Right ventricle myocardium inferior (tissue), 1 donor: ENCODE data around the gene CLDN1. TPM values are rescaled to one million over a fixed set of nuclear protein-coding genes. Genes with fewer than 3 reads are reported as not detected.
"Not testable (repeated sequence)": the region's sequence is repeated elsewhere in the genome, so short reads cannot be mapped to it uniquely, and the experiment has no call there.

Source experiments
- ATAC-seq: fragments of 200-7000 bp; cut with Tn5 transposase; one replicate; pipeline ENCODE4 v1.9.1; 2020; ENCODE audit warnings: mild to moderate bottlenecking, moderate library complexity
- DNase-seq: peaks from one replicate; pipeline ENCODE4 v3.0.0; 2021; ENCODE audit errors: missing footprints
- intact Hi-C: fragments of 100-400 bp; cut with DNase I; formaldehyde crosslinking; loops from one replicate; pipeline ENCODE4 v1.11.0; 2022
- total RNA-seq: library from RNA; stranded (reverse); fragmentation: NEBNext Ultra II Directional; extraction: Animal tissue kit (Norgen Biotek cat#: 25700); gene quantifications from one replicate; pipeline ENCODE4 v1.2.1, GENCODE V29; 2021
- donor health status: DM: no; HTN: yes; CAD: no; lungs with severe emphysema.

Gene CLDN1
- total RNA-seq, 1 donor from 2014 or later, result 0.46 TPM

DNA sequence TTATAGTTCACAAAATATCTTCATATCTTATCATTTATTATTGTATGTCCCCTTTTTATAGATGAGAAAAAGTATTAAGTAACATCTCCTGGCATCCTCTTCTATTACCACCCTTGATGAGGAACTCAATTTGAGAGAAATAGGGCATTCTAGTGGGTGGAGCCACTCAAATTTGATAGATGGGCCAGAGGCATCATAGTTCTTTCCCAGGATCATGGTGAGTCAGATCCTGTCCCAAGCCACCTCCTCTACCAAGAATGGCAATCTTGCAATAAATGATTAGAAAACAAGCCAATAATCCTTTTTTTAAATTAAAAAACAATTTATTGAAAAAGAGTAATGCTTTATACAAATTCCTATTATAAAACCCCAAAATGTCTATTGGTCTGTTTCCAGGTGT lies 16.8 kb downstream of the CLDN1 start:
- intact Hi-C loops, result no loop called here
- DNase-seq (no peak), ATAC-seq (no peak)

DNA sequence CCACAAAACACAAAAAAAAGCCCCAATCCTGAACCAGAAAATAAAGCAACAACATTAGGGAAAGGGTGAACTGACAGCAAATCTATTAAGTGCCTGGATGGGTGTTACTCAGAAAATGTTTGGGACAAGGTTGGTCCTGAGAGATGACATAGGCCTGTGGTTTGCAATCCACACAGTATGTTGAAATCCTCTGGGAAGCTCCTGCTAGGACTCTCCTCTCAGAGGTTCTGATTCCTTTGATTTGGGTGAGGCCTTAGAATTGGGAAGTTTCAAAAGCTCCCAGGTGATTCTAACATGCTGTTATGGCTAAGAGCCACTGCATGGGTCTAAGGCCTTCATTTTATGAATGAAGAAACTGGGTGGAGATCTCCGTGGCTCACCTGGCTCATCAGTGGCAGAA lies 18.4 kb downstream of the CLDN1 start:
- intact Hi-C loops, result no loop called here

DNA sequence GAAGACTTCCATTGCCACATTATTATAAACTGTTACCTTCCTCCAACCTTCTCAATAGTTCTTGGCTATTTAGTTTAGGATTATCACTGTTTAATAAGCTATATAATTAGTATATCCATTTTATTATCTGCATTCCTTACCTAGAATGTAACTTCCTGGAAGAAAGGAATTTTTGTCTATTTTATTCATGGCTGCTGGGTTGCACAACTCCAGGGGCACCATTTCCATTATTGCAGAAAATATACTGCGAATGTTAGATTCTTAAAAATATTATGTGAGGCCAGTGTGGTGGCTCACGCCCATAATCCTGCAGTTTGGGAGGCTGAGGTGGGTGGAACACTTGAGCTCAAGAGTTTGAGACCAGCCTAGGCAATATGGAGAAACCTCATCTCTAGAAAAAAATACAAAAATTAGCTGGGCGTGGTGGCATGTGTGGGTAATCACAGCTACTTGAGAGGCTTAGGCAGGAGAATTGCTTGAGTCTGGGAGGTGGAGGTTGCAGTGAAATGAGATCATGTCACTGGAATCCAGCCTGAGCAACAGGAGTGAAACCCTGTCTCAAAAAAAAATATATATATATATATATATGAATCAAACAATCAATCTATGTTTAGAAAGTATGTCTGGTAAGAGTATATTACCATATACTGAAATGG lies 19.9 kb downstream of the CLDN1 start:
- DNase-seq (no peak), ATAC-seq (no peak)
- intact Hi-C loops, result no loop called here

More for the DNA sequence above, 18.4 kb downstream of the CLDN1 start:
- DNase-seq (no peak), ATAC-seq (no peak)

DNA sequence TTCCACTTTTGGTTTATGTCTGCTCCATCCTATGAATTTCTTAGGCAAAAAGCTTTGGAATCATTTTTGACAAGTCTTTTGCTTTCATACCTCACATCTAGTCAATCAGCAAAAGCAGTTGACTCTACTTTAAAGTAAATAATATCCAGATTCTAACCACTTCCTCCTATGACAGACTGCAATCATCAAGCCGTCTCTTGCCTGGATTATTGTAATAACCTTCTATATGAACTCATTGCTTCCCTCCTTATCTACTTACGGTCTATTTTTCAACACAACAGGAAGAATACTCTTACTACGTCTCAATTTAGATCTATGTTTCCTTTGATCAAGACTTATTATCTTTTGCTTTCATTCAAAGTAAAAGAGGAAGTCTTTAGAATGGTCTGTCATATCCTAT lies 20.7 kb downstream of the CLDN1 start:
- no peak for ATAC-seq
- intact Hi-C loops, result no loop called here

DNA sequence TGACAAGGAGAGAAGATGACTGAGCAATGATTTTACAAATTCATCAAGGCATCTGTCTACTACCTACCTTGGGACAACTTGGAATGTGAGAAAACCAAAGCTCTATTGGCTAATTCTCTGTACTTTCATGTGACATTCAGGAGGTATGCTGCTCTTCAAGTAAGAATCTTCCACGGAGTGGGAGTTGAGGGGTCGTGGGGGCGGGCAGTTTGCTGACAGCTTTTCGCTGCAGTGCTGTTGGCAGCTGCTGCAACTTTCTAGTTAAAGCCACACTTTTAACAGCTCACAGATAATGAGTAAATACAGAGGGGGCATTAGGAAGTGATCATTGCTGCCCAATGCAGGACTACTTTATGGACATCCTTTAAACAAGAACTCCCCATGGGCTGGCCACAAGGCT lies 22.3 kb downstream of the CLDN1 start:
- intact Hi-C loops, result no loop called here
- ATAC-seq, result no peak

More for the DNA sequence above, 20.7 kb downstream of the CLDN1 start:
- no peak for DNase-seq

DNA sequence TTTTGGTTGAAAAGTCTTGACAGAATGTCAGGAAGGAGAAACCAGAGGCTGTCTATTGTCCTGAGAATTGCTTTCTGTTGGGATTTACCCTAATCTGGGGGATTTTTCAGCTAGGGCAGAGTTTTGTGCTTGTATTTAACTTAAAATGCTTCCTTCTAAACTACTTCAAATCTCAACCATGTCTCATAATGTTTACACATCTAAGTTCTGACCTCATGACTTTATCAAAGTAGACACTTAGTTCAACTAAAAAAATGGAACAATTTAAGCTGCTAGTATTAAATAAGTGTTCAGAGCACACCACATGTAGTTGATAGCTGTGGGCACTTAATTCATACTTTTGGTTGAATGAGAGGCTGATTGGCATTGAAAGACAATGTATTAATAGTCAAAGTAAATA lies 28.2 kb downstream of the CLDN1 start:
- intact Hi-C loops, result no loop called here
- ATAC-seq (no peak), DNase-seq (no peak)

More for the DNA sequence above, 22.3 kb downstream of the CLDN1 start:
- DNase-seq, result no peak

DNA sequence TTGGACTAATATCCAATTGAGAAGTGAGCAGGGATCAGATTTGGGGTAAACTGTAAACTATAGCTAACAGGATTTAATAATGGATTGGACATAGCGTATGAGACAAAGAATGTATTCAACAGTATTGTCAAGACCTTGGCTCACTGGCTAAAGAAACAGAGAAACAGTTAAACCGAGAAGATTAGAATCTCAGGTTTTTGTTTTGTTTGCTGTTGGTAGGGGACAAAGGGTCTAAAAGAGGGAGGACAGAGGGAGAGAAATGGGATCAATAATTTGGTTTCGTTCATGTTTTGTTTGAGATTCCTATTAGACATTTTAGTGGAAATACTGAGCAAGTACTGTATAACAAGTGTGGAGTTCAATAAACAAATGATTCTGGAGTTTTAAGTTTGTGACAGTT lies 28.6 kb downstream of the CLDN1 start:
- no peak for DNase-seq
- no peak for ATAC-seq
- intact Hi-C loops, result no loop called here

DNA sequence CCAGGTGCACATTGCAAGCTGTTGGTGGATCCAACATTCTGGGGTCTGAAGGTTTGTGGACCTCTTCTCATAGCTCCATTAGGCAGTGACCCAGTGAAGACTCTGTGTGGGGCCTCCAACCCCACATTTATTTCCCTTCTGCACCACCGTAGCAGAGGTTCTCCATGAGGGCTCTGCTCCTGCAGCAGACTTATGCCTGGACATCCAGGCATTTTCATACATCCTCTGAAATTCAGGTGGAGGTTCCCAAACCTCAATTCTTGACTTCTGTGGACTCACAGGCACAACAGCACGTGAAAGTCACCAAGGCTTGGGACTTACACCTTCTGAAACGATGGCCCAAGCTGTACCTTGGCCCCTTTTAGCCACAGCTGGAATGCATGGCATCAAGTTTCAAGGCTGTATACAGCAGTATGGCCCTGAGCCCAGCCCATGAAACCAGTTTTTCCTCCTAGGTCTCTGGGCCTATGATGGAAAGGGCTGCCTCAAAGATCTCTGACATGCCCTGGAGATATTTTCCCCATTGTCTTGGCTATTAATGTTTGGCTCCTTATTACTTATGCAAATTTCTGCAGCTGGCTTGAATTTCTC lies 30.2 kb downstream of the CLDN1 start:
- ATAC-seq, result no peak

DNA sequence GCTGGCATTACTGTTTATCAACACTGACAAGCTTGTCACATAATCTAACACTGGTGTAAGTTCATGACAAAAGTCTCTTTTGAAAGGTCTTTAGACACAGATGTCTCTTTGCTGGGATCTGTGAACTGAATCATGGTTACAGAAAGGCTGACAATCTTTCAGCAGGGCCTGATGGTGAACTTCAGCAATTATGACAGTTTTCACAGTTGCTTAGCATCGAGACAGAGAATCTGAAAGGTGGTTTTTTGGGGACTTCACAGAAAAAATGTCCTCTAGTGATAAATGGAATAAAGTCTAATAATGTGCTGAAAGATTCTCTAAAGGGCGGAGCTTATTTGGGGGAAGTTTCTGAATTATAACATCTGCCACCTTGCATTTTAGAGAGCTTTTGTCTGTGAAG lies 32.3 kb downstream of the CLDN1 start:
- no peak for DNase-seq
- intact Hi-C loops, result no loop called here
- ATAC-seq, result no peak

More for the DNA sequence above, 30.2 kb downstream of the CLDN1 start:
- no peak for DNase-seq
- intact Hi-C loops, result no loop called here

DNA sequence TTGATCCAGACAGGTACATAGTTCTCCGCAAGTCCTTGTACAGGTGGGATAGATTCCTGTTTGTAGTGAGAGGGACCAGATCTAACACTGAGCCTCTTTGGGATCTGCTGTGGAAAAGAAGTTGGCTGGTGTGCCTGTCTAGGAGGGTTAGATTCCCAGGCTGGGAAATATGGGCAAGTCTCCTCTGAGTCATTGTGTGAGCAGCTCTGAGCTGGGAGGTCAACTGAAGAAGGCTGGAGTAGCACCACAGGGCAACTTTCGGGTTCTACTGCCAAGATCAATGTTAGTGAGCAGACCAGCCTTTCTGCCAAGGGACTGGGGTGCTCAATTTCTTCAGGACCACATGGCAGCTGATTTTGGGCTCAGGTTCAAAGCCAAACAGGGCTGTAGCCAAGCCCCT lies 33.4 kb downstream of the CLDN1 start:
- intact Hi-C loops, result no loop called here
- DNase-seq (no peak), ATAC-seq (no peak)

DNA sequence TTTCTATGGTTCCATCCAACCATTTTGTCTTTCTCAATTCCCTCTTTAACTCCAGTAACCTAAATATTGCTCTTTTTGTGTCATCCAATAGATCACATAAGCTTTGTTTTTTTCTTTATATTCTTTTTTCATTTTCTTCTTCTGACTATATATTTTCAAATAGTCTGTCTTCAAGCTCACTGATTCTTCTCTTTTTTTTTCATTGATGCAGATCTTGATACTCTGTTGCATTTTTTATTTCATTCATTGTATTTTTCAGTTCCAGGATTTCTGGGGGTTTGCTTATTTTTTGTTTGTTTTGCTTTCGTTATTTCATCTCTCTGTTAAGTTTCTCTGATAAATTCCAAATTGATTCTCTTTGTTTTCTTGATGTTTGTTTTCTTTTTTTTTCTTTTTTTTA lies 36.2 kb downstream of the CLDN1 start:
- no peak for ATAC-seq
- DNase-seq, result no peak
- intact Hi-C loops, result no loop called here

DNA sequence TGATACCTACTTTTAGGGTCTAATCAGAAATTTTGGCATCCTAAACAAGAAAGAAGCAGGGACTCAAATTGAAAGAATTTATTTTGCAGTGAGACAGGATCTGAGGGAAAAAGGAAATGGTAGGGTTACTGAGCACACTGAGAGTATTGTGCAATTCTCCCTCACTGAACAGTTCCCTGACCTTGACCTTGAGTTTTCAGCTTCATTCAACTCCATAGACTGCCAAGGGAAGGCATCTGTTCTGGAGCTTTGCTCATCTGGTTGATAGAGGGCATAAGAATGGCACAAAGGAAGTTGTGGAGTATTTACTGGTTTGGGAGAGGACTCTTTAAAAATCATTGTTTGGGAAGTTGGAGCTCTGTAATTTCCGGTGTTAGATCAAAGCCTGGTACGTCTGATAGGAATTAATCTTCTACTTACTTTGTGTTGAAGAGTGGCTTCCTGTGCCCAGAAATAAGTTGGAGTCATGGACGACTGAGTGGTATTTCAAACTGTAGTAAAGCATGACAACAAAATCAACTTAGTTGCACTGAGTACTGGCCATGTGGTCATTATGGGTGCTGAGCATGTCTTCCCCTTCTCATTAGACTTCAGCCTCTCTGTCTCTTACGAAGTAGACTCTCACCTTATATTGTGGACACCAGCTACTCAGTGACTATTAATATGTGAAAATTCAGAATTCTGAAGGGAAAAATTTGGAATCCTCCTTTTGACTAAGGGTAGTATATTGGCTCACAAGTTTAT lies 40.8 kb downstream of the CLDN1 start:
- DNase-seq (no peak), ATAC-seq (peak; percentile 80)
- intact Hi-C loops, result no loop called here

DNA sequence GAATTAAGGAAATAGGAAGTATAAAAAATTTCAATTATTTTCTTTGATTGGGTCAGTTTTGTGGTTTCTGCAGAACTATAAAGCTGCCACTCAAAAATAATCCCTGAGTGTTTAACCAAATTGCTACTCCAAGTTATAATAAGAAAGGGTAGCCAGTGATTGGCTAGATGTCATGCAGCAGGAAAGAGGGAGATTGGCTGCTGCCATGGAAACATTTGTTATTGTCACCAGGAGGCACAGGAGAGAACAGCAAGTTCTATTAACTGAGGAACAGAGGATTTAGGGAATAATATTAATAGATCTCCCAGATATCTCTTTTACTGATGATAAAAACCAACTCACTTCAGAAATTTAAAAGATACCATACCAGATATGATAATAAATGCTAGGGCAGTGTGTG lies 42.6 kb downstream of the CLDN1 start:
- DNase-seq (no peak), ATAC-seq (no peak)
- intact Hi-C loops, result no loop called here

DNA sequence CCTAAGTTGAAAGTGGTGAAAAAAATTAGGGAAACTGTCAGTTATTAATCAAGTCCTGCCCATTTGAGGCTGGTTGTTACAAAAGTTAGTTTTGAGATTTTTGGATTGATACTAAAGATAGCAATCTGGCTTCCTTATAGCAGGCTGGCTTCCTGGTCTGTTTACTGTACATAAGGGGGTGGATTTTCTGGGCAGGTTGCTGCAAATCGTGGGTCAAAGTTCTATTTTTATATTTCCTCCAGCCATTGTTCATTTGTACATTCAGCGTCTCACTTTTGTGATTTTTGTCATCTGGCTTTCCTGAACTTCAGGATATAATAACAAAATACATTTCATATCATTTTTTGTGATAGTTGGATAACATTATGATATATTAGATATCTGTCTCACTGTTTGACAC lies 49.5 kb downstream of the CLDN1 start:
- intact Hi-C loops, result no loop called here
- ATAC-seq (no peak), DNase-seq (no peak)

DNA sequence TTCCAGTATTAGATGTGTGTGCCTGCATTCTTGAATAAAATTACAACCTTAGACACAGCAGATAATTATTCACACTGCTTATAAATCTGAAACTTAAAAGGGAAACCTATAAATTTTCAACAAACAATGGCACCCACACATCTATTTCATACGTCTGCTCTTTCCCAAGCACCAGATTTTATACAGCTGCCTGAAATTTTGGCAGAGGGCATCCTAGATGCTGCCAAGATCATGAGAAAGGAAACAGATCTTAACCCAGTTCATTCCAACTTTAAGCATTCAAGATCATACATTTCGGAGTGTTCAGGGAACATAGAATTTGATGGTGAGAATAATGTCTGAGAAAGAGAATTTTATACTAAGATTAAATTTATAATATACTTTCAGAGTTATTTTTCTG lies 53.1 kb downstream of the CLDN1 start:
- intact Hi-C loops, result no loop called here
- ATAC-seq (no peak), DNase-seq (no peak)

DNA sequence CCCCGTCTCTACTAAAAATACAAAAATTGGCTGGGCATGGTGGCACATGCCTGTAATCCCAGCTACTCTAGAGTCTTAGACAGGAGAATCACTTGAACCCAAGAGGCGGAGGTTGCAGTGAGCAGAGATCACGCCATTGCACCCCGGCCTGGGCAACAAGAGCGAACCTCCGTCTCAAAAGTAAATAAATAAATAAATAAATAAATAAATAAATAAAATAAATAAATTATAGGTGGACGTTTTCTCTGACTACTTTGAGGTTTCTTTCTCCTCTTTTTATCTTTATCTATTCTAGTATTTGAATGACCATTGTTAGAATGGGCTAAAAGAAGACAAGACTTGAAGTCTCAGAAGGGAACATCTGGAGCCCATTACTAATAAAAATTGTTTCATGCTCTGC lies 54.8 kb downstream of the CLDN1 start:
- intact Hi-C loops, ATAC-seq, DNase-seq: not testable (repeated sequence)

DNA sequence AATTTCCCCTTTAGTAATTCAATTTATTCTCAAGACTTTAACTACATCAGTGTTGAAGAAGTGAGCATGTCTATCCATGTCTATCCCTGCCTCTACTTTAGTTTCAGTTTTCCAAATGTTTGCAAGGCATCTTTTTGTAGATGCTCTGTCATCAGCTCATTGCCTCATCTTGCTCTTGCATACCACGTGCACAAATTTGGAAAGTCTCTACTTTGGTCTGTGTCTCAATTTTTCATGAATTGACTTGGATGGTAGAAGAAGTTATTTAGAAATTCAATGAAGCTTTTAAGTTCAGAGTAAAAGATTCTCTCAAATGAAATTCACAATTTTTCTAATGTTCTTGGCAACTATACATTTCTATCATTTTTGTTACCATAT lies 55.3 kb downstream of the CLDN1 start:
- DNase-seq, result no peak
- intact Hi-C loops, result no loop called here

DNA sequence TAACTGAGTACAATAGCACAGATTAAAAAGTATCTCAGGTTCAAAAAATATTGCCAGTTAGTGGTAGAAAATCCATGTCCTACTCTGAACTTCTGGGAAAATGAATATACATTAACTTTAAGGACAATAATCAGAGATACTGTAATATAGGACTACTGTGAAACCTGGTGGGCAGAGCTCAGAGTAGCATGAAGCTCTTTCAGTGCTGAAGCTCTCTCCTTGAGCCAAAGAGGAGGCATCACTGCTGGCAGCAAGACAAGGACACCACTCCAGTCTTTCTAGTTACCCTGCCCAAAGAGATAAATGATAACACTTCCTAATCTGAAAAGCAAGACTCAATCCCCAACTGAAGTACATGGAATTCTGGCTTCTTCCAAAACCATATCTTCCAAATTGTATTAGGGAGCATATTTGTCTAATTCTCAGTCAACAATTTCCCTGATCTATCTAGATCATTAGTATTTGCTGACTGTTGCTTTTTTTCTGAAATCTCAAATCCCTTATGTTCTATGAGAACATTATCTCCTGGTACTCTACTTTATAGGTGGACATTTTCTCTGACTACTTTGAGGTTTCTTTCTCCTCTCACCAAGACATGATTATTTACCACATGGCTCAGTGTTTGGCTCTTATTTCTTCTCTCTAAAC lies 55.9 kb downstream of the CLDN1 start:
- intact Hi-C loops, result no loop called here
- DNase-seq, result no peak
- ATAC-seq, result no peak

More for the DNA sequence above, 55.3 kb downstream of the CLDN1 start:
- no peak for ATAC-seq

DNA sequence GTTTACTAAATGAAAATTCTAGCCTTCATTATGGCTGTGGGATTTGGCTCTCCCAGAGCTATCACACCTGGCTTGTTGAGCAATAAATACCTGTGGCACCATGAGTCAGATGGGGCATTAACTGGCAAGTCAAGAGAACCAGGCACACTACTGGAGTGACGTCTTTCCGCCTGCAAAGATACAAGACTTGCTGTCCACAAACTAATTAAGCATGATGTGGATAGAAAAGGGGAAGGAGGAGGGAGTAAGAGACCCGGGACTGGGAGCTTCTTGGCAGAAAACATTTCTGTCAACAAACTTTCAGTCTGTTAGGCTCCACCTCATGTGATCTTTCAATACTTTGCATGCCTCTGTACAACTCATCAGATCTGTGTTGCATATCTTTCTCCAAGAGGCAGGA lies 56.5 kb downstream of the CLDN1 start:
- ATAC-seq, result no peak
- intact Hi-C loops, result no loop called here
- no peak for DNase-seq

DNA sequence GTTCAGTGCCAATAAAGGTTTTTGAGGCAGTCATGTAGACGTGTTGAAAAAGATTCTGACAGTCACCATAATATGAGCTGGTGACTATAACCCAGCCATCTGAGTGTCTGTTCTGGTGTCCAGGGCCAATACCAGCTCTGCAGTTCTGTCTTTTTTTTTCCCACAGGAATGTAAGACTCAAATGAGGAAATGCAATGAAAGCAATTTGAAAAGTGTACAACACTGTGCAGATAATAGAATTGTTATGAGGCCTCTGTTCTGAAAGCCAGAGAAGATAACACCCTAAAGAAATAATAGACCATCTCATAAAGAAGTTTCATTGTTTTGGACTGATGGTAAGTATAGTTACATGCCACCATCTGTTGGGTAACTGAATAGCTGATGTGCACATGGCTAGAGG lies 57.1 kb downstream of the CLDN1 start:
- ATAC-seq (no peak), DNase-seq (no peak)
- intact Hi-C loops, result no loop called here
